DOHH2 (cell line): ENCODE data around the gene KCNN3.

ENCODE experiments used
- EZH2phosphoT487 ChIP-seq: fragments of 200-600 bp; sonication (generic); IDR thresholded peaks from 2 replicates; pipeline ENCODE4 v1.6.1; 2017; ENCODE audit warnings: borderline replicate concordance, mild to moderate bottlenecking, antibody characterized with exemption, low read length, moderate library complexity, mixed read lengths
- TF ChIP-seq, protein P1 (sequence below): fragments of 200-600 bp; sonication (generic); IDR thresholded peaks from one replicate; pipeline ENCODE4 v1.5.1; 2014; ENCODE audit warnings: antibody characterized with exemption, mild to moderate bottlenecking, low read depth, low read length; ENCODE audit not compliant: poor library complexity, severe bottlenecking

DNA sequence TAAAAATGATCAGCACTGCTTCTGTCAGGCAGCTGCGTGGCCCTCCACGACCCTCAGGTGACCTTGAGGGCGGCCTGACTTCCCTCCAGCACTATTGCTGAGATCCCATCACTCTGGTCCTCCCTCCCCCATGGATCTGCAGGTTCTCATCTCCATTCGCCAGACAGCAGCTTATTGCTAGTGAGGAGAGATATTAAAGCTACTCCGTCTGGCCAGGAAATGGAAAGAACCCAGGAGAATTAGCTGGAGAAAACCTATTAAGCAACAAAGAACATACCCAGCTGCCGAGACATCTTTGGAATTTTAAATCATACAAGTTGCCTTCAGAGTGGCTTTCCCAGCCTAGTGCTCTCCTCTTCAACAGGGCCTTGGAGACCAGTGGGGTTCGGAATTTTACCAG lies 25.7 kb upstream of the KCNN3 start:
- TF ChIP-seq, protein P1, sequence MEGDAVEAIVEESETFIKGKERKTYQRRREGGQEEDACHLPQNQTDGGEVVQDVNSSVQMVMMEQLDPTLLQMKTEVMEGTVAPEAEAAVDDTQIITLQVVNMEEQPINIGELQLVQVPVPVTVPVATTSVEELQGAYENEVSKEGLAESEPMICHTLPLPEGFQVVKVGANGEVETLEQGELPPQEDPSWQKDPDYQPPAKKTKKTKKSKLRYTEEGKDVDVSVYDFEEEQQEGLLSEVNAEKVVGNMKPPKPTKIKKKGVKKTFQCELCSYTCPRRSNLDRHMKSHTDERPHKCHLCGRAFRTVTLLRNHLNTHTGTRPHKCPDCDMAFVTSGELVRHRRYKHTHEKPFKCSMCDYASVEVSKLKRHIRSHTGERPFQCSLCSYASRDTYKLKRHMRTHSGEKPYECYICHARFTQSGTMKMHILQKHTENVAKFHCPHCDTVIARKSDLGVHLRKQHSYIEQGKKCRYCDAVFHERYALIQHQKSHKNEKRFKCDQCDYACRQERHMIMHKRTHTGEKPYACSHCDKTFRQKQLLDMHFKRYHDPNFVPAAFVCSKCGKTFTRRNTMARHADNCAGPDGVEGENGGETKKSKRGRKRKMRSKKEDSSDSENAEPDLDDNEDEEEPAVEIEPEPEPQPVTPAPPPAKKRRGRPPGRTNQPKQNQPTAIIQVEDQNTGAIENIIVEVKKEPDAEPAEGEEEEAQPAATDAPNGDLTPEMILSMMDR = no peak
- no peak for TF ChIP-seq EZH2phosphoT487
